ENCODE results near the gene CLDN11. TPM values are rescaled to one million over a fixed set of nuclear protein-coding genes. Genes with fewer than 3 reads are reported as not detected.

Gene CLDN11
- total and polyA plus RNA-seq, 2 of the 8 experiments (the other 6 are each of a cell fraction or from before 2014, with no cell fraction given), result 4.8 to 12.5 TPM

GRCh38 chr3:170454509-170454908 lies 35.8 kb downstream of the CLDN11 start:
- Histone ChIP-seq H2BK12ac (ENCODE audit: low read depth, low read length) (no peak overlapping the region), H3K36me3 (ENCODE audit: control insufficient read depth in 2 of 4, insufficient read depth in 4 of 4, low read length in 3 of 4) (no peaks in the 10 kb centered on the region), H3K4me3 (ENCODE audit: extremely low read depth in 1 of 4, insufficient read depth in 2 of 4, low read depth in 3 of 4, low read length in 4 of 4) (no peak overlapping the region), H4K91ac (replicated peaks; ENCODE audit: insufficient read length, low read length) (no peak overlapping the region), H3K56ac (replicated peaks; ENCODE audit: insufficient read length, low read depth, low read length) (no peak overlapping the region), H3K23me2 (ENCODE audit: low read depth, low read length) (no peaks in the 10 kb centered on the region), H3K18ac (ENCODE audit: extremely low read depth, low read length) (no peak overlapping the region), H3K23ac (ENCODE audit: insufficient read length) (no peak overlapping the region), H3K14ac (ENCODE audit: insufficient read length) (no peak overlapping the region), H2AK5ac (ENCODE audit: low read depth, low read length) (no peak overlapping the region), H3K9ac (replicated peaks in 1 of 4; ENCODE audit: extremely low read depth in 1 of 4, low read depth in 3 of 4, low read length in 3 of 4) (no peak overlapping the region), H3K27ac (ENCODE audit: low read depth, low read length) (no peak overlapping the region), H3K4me2 (ENCODE audit: insufficient read depth in 1 of 2, low read depth in 2 of 2, low read length in 2 of 2) (no peak overlapping the region), H3K79me1 (ENCODE audit: low read depth, low read length) (no peaks in the 10 kb centered on the region), H2BK15ac (ENCODE audit: low read length) (no peak overlapping the region), H4K8ac (ENCODE audit: extremely low read depth, insufficient read depth, low read length) (no peak overlapping the region), H4K20me1 (replicated peaks in 1 of 2; ENCODE audit: control insufficient read depth in 1 of 2, insufficient read depth in 2 of 2, low read length in 2 of 2) (no peaks in the 10 kb centered on the region), H2BK120ac (replicated peaks; ENCODE audit: low read depth, low read length) (no peak overlapping the region), H3K27me3 (replicated peaks in 1 of 4; ENCODE audit: control insufficient read depth in 3 of 4, extremely low read depth in 1 of 4, insufficient read depth in 3 of 4, low read length in 3 of 4) (no peaks in the 10 kb centered on the region), H3K79me2 (ENCODE audit: control insufficient read depth in 1 of 2, insufficient read depth in 2 of 2, low read length in 2 of 2) (no peaks in the 10 kb centered on the region), H3K4ac (replicated peaks; ENCODE audit: insufficient read length, low read depth, low read length) (no peak overlapping the region), H3K9me3 (ENCODE audit: insufficient read depth in 2 of 2, low read depth in 1 of 2, low read length in 1 of 2) (no peaks in the 10 kb centered on the region), H3K4me1 (replicated peaks in 1 of 4; ENCODE audit: control insufficient read depth in 3 of 4, insufficient read depth in 4 of 4, low read length in 3 of 4) (no peaks in the 10 kb centered on the region), H4K5ac (ENCODE audit: insufficient read length, low read depth, low read length) (no peak overlapping the region), H2AFZ (ENCODE audit: low read length) (no peak overlapping the region), H2BK20ac (ENCODE audit: low read length) (no peak overlapping the region), H2BK5ac (ENCODE audit: low read depth, low read length) (no peak overlapping the region)
- DNase-seq (ENCODE audit: low read depth in 1 of 2, low spot score in 2 of 2) (no peak), FAIRE-seq (no peak)
- ChIA-PET CTCF (ENCODE audit: partially characterized antibody) (interaction anchor here (1.8 kb wide), 1 partner anchor 24 kb away, joined by 8 read pairs; no protein-coding TSS in a partner anchor), POLR2A (ENCODE audit: partially characterized antibody) (no interaction called here)
- 91% methylated on average over 6 of the region's 6 CpGs; no CpG with 5 or more reads in 1 of the 2 experiments for WGBS, 2 experiments (ENCODE audit: extremely low coverage in 1 of 2, insufficient coverage in 1 of 2, insufficient read length in 1 of 2, insufficient replicate concordance in 2 of 2, low coverage in 1 of 2, low lambda C conversion rate in 2 of 2, missing lambda C conversion rate in 1 of 2)
- TF ChIP-seq ASH2L (IDR thresholded peaks at IDR 0.05; ENCODE audit: low read length) (no peak), NRF1 (IDR thresholded peaks at IDR 0.05; ENCODE audit: low read depth, low read length) (no peak), SIN3A (conservative IDR thresholded peaks at IDR 0.05 in 1 of 2, IDR thresholded peaks at IDR 0.05 in 1 of 2; ENCODE audit: low read depth in 1 of 2, low read length in 2 of 2) (no peak), KDM5A (IDR thresholded peaks at IDR 0.05; ENCODE audit: low read length) (no peak), BCL11A (IDR thresholded peaks at IDR 0.05; ENCODE audit: low read depth in 2 of 2, low read length in 2 of 2) (no peak), CBX8 (IDR thresholded peaks at IDR 0.05; ENCODE audit: borderline replicate concordance, low read depth, low read length) (no peak), RXRA (IDR thresholded peaks at IDR 0.05; ENCODE audit: insufficient read depth, low read depth, low read length) (no peak), JUN (IDR thresholded peaks at IDR 0.05; ENCODE audit: low read depth, low read length) (no peak), E2F6 (IDR thresholded peaks at IDR 0.05) (no peak), CTBP2 (IDR thresholded peaks at IDR 0.05; ENCODE audit: borderline replicate concordance, insufficient read depth, insufficient read length, low read length) (no peak), POU5F1 (IDR thresholded peaks at IDR 0.05; ENCODE audit: low read depth, low read length) (no peak), PHF8 (conservative IDR thresholded peaks at IDR 0.05; ENCODE audit: low read depth, low read length) (no peak)
- TF ChIP-seq, protein P1, sequence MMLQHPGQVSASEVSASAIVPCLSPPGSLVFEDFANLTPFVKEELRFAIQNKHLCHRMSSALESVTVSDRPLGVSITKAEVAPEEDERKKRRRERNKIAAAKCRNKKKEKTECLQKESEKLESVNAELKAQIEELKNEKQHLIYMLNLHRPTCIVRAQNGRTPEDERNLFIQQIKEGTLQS (IDR thresholded peaks at IDR 0.05; ENCODE audit: insufficient read depth, low read depth, low read length), result no peak

All from H1 (cell line).